AG10803 (cell line): ENCODE results near the gene INIP.
"Not testable (repeated sequence)": the region's sequence is repeated elsewhere in the genome, so short reads cannot be mapped to it uniquely, and the experiment has no call there.

Experiments
- DNase-seq: peaks from one replicate; pipeline ENCODE4 v3.0.0; 2010; ENCODE audit warnings: low read depth
- H3K4me3 ChIP-seq: 2 replicates; pipeline ENCODE4 v1.5.1; 2011; ENCODE audit warnings: mild to moderate bottlenecking, low read length, control low read depth
- TF ChIP-seq, protein P1 (sequence below): conservative IDR thresholded peaks from 2 replicates; pipeline ENCODE4 v1.5.1; 2011; ENCODE audit warnings: mild to moderate bottlenecking, low read length, control low read depth, inconsistent platforms

The INIP gene

DNA sequence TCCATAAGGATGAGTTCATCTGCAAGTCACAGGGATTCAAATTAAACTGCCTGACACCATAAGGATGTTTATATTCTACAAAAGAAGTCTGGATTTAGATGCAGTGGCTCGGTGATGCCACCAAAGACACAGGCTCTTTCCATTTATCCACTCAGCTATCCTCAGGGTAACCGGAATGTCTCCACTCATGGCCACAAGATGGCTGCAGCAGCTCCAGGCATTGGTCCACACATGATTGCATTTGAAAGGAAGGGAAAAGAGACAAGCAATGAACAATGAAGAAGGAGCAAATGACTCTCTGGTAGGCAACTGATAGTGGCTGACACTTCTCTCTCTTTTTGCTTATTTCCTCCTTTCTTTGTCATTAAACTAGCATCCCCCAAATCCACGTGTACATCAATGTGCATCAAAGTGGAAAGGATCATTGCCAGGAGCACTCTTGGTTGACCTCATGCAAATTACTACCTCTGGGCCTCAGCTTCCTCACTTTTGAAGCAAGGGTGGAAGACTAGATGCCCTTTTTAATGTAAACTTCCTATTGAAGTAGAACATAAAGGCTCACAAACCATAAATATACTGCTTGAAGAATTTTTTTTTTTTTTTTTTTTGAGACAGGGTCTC is 25.4 kb upstream of the INIP start:
- TF ChIP-seq, protein P1, sequence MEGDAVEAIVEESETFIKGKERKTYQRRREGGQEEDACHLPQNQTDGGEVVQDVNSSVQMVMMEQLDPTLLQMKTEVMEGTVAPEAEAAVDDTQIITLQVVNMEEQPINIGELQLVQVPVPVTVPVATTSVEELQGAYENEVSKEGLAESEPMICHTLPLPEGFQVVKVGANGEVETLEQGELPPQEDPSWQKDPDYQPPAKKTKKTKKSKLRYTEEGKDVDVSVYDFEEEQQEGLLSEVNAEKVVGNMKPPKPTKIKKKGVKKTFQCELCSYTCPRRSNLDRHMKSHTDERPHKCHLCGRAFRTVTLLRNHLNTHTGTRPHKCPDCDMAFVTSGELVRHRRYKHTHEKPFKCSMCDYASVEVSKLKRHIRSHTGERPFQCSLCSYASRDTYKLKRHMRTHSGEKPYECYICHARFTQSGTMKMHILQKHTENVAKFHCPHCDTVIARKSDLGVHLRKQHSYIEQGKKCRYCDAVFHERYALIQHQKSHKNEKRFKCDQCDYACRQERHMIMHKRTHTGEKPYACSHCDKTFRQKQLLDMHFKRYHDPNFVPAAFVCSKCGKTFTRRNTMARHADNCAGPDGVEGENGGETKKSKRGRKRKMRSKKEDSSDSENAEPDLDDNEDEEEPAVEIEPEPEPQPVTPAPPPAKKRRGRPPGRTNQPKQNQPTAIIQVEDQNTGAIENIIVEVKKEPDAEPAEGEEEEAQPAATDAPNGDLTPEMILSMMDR: peak; percentile 20; the same call in 1 of the 2 replicates
- H3K4me3 ChIP-seq: no peak overlapping the region
- DNase-seq: no peak

DNA sequence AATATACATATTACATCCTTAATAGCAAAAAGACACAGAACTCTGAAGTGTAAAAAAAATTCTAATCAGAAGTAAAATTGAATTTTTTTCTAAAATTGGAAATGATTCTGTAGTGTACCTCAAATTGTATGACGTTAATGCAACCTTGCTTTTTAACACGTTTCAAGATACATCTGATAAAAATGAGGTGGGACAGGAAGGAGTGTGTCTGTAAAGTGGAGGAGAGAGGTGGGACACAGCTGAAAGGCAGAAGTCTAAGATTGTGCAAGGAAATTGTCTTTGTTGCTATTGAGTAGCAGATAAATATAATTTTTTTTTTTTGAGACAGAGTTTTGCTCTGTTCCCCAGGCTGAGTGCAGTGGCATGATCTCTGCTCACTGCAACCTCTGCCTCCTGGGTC is 17.0 kb upstream of the INIP start:
- no peak for DNase-seq
- TF ChIP-seq, protein P1: no peak
- no peak overlapping the region for H3K4me3 ChIP-seq

DNA sequence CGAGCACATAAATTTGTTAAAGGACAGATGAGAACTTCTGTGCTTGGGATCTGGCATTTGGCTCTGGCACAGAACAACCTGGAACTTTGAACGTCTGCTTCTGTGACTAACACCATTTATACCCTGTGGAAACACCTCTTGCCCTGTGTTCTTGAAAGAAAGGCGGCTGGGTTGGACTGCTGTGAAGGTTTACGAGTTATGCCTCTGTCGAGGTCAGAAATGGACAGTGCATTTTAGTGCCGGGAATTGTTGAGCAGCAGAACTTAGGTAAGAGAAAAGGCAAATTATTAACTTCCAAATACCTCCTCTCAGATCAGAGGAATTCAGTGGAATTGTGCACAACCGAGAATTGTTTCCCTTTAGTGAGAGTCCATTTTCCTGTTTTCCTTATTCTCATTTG is 14.1 kb upstream of the INIP start:
- no peak for DNase-seq
- H3K4me3 ChIP-seq: no peak overlapping the region
- TF ChIP-seq, protein P1: no peak

DNA sequence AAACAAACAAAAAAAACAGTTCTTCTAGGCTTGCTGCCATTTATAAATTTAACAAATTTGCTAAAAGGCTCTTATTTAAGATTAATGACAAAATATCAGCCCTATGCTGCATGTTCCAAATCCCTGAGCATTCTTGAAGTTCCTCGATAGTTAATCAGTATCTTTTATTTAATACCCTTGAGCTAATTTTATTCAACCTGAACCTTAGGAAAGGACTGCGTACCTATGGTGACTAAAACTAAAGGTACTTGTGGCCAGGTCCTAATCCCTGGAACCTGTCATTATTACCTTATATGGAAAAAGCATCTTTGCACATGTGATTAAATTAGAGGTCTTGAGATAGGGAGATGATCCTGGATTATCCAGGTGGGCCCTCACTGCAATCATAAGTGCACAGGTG is 10.5 kb upstream of the INIP start:
- DNase-seq: no peak
- TF ChIP-seq, protein P1: no peak

DNA sequence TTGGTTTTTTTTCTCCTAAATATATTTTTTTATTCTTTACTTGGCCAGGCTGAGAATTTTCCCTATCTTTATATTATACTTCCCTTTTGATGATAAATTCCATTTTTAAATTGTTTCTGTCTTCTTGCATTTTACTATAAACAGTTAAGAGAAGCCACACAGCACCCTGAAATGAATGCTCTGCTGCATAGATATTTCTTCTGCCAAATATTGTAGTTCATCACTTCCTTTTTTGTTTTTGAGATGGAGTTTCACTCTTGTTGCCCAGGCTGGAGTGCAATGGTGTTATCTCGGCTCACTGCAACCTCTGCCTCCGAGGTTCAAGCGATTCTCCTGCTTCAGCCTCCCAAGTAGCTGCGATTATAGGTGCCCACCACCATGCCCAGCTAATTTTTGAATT is 8.5 kb upstream of the INIP start:
- H3K4me3 ChIP-seq: no peak overlapping the region
- no peak for DNase-seq
- TF ChIP-seq, protein P1: no peak

More for the DNA sequence above, 10.5 kb upstream of the INIP start:
- H3K4me3 ChIP-seq: no peak overlapping the region

DNA sequence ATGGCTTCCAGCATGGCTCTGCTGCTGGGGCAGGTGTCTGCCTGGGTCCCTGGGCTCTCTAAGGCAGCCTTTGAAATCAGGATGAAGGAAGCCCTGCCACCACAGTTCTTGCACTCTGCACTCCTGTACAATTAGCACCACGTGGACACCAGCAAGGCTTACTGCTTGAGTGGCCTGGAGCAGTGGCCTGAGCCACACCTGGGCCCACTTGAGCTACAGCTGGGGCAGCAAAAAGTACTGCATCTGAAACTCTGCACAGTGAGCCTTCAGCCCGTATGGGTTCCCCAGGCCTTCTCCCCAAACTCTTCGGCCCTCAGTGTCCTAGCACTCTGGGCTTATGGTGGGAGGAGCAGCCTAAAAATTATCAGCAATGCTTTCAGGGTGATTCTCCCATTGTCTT is 8.0 kb upstream of the INIP start:
- no peak for DNase-seq
- H3K4me3 ChIP-seq: no peak overlapping the region
- TF ChIP-seq, protein P1: no peak

DNA sequence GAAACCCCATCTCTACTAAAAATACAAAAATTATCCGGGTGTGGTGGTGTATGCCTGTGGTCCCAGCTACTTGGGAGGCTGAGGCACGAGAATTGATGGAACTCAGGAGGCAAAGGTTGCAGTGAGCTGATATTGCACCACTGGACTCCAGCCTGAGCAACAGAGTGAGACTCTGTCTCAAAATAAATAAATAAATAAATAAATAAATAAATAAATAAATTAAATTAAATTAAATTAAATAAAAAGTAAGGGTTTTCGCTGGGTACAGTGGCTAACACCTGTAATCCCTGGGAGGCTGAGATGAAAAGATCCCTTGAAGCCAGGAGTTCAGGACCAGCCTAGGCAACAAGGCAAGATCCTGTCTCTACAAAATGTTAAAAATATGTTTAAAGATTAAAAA is 4.8 kb upstream of the INIP start:
- not testable (repeated sequence) for DNase-seq, H3K4me3 ChIP-seq
